Stimulated activated naive B cell treated with anti-CD40 and anti-IgM and Interleukin-4, amounts not matched to agents 10 μg/mL and 1 μg/mL and 100 μg/mL, for 72 hours (primary cell): ENCODE results near the gene KRTAP2-2.
"Not testable (repeated sequence)": the region's sequence is repeated elsewhere in the genome, so short reads cannot be mapped to it uniquely, and the experiment has no call there.

ENCODE experiments used
- ATAC-seq, 2 donors: fragments of 150-1000 bp; cut with Tn5 transposase; replicated peaks; 2 replicates each; pipeline ENCODE4 v1.10.0; 2021; ENCODE audit warnings: moderate library complexity in 1 of 2
- DNase-seq: peaks from one replicate; pipeline ENCODE4 v3.0.0; 2021
- H3K27ac Mint-ChIP-seq: one replicate; pipeline ENCODE4 v1.8.0; 2022; ENCODE audit warnings: mild to moderate bottlenecking, mixed read lengths
- H3K27me3 Mint-ChIP-seq, 2 donors: one replicate each; pipeline ENCODE4 v1.8.0; 2022; ENCODE audit warnings: mixed read lengths in 2 of 2
- H3K36me3 Mint-ChIP-seq, 2 donors: one replicate each; pipeline ENCODE4 v1.8.0; 2022; ENCODE audit warnings: mixed read lengths in 2 of 2, mild to moderate bottlenecking in 1 of 2
- H3K4me1 Mint-ChIP-seq, 2 donors: one replicate each; pipeline ENCODE4 v1.8.0; 2022; ENCODE audit warnings: mixed read lengths in 2 of 2, mild to moderate bottlenecking in 1 of 2
- H3K4me3 Mint-ChIP-seq, 2 donors: one replicate each; pipeline ENCODE4 v1.8.0; 2022; ENCODE audit warnings: mild to moderate bottlenecking in 2 of 2, mixed read lengths in 2 of 2, moderate library complexity in 1 of 2
- H3K9me3 Mint-ChIP-seq, 2 donors: one replicate each; pipeline ENCODE4 v1.8.0; 2022; ENCODE audit warnings: mixed read lengths in 2 of 2, mild to moderate bottlenecking in 1 of 2

The KRTAP2-2 gene

DNA sequence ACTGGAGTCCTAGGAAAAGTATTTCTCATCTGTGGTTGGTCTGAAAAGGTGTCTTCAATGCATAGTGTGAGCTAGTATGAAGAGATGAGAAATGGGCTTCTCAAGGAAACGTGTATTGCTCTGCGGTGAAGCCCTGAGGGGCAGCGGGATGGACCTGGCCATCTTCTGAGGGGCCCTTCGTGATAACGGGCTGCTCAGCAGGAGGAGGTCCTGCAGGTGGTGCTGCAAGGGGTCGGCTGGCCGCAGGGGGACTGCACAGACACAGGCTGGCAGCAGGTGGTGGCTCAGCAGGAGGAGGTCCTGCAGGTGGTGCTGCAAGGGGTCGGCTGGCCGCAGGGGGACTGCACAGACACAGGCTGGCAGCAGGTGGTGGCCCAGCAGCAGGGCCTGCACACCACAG lies 474 bp downstream of the KRTAP2-2 start:
- H3K4me3 Mint-ChIP-seq, H3K4me1 Mint-ChIP-seq, H3K9me3 Mint-ChIP-seq, H3K27ac Mint-ChIP-seq, H3K36me3 Mint-ChIP-seq, DNase-seq, ATAC-seq: not testable (repeated sequence)
- H3K27me3 Mint-ChIP-seq = peaks cover 16 to 23% of the 10 kb centered on the region in 2 donors

DNA sequence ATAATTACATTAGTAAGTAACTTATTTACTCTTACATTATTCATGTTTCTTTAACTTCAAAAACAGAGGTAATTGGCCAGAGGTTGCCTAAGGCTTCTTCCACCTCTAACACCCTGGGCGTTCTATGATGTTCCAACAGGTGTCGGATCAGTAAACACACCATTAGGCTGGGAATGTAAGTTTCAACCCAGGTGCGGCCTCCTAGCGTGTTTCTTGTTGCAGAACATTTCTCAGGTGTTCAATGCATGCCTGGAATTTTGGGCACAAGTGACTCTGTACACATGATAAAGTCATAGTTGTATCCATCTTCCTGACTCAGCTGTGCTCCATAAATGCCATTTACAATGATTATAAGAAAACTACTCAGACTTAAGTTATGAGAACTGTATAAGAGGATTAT lies 1.0 kb downstream of the KRTAP2-2 start:
- Mint-ChIP-seq H3K36me3 (no peaks in the 10 kb centered on the region), H3K27me3 (peaks cover 11 to 18% of the 10 kb centered on the region in 2 donors), H3K4me3 (no peak overlapping the region), H3K9me3 (peaks cover 7% of the 10 kb centered on the region in 2 donors), H3K27ac (no peak overlapping the region), H3K4me1 (peaks cover 0 to 1% of the 10 kb centered on the region in 2 donors)
- DNase-seq (no peak), ATAC-seq (no peak)

DNA sequence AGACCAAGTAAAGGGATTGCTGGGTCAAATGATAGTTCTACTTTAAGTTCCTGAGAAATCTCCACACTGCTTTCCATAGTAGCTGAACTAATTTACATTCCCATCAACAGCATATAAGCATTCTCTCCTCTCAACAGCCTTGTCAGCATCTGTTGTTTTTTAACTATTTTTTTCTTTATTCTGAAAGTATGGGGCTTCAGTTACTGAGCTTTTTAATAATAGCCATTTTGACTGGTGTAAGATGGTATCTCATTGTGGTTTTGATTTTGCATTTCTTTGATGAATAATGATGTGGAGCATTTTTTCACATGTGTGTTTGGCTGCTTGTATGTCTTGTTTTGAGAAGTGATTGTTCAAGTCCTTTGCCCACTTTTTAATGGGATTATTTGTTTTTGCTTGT lies 2.5 kb downstream of the KRTAP2-2 start:
- Mint-ChIP-seq H3K9me3 (peaks cover 5% of the 10 kb centered on the region in 2 donors), H3K4me3 (no peak overlapping the region), H3K27ac (no peak overlapping the region), H3K36me3 (no peaks in the 10 kb centered on the region), H3K4me1 (peaks cover 0 to 3% of the 10 kb centered on the region in 2 donors), H3K27me3 (peaks cover 8 to 14% of the 10 kb centered on the region in 2 donors)
- DNase-seq = no peak
- no peak for ATAC-seq

DNA sequence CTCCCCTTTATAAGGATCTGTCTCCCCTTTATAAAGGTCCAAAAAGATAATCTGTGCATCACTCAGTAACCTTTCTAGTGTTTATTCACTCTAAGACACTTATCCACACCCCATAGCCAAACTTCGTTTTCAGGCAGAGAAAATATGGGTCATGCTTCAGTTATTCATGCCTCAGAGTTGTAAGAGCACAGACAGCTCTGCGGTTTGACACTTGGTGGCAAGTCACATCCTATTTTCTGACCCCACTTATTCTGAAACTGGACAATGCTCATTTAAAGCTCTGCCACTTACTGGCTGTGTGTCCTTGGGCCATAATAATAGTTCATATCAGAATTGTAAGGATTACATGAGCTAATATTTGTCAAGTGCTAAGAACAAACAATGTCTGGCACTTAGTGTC lies 5.9 kb downstream of the KRTAP2-2 start:
- Mint-ChIP-seq H3K4me1 (peaks cover 0 to 3% of the 10 kb centered on the region in 2 donors), H3K4me3 (no peak overlapping the region), H3K36me3 (no peaks in the 10 kb centered on the region), H3K27me3 (peaks cover 20 to 21% of the 10 kb centered on the region in 2 donors), H3K27ac (no peak overlapping the region), H3K9me3 (peaks cover 4% of the 10 kb centered on the region in 2 donors)
- DNase-seq (no peak), ATAC-seq (no peak)

DNA sequence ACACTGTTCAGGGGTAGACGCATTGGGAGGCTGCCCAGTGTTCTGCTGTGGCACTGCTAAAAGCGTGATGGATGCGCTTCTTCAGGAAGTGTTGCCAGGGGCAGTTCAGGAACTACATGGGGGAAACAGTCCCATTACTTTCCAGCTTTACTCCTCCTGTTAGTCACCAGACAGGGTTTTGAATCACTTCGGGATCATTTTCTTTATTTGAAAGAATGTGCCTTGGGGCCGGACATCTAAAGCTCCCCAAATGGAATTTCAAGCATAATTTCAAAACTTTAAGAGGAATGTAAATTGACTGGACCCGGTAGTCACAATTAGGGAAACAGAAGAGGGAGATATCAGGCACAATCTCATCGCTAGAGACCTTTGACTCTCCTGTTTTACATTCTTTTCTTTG lies 6.6 kb downstream of the KRTAP2-2 start:
- ATAC-seq = no peak
- Mint-ChIP-seq H3K4me1 (peaks cover 0 to 3% of the 10 kb centered on the region in 2 donors), H3K9me3 (peaks cover 5% of the 10 kb centered on the region in 2 donors), H3K27ac (no peak overlapping the region), H3K36me3 (no peaks in the 10 kb centered on the region), H3K4me3 (no peak overlapping the region), H3K27me3 (peaks cover 18 to 25% of the 10 kb centered on the region in 2 donors)
- no peak for DNase-seq

DNA sequence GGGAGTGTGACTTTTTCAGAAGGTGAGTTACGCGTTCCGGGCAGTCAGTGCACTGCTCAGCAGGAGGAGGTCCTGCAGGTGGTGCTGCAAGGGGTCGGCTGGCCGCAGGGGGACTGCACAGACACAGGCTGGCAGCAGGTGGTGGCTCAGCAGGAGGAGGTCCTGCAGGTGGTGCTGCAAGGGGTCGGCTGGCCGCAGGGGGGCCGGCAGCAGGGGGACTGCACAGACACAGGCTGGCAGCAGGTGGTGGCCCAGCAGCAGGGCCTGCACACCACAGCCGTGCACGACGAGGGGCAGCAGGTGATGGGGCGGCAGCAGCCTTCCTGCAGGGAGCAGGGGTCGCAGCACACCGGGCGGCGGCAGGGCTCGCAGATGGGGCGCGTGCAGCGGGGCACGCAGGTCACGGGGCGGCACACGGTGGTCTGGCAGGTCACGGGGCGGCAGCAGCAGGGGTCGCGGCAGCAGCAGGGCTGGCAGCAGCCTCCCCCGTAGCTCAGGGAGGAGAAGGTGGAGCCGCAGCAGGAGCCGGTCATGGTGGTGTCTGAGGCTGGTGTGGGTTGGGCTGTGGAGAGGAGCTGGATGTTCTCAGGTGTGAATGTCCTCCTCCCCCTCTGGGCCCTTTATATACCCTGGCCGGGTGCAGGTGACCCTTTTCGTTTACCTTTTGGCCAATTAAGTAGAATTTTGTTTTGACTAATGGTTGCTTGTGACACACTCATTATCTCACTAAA lies 8.1 kb downstream of the KRTAP2-2 start, which contains the start of gene KRTAP2-1:
TSS of gene KRTAP2-1 (minus strand) at position 582 of the 731 bp plus-strand sequence. CDS start at position 533, 49 bp downstream.
- not testable (repeated sequence) for DNase-seq, H3K4me3 Mint-ChIP-seq, H3K36me3 Mint-ChIP-seq, H3K27ac Mint-ChIP-seq, ATAC-seq, H3K4me1 Mint-ChIP-seq
- Mint-ChIP-seq H3K27me3 (peaks cover 20 to 28% of the 10 kb centered on the region in 2 donors), H3K9me3 (peaks cover 4 to 12% of the 10 kb centered on the region in 2 donors)

DNA sequence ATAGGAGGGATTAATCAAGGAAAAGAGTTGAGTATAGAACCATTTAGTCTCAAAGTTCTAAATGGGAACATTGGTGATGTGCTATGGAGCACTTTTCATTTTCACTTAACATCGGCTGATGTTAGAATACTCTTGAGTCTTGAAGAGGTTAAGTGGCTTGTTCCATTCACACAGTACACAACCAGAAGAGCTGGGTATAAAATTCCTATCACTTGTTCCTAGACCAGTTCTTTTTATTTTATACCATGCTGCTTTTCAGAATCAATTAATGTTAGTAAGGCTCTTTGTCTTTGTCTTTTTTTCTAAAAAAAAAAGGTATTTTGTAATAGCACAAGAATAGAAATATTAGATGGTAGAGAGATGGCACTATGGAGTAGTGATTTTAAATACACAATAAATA lies 12.1 kb downstream of the KRTAP2-2 start:
- Mint-ChIP-seq H3K36me3 (no peaks in the 10 kb centered on the region), H3K9me3 (peaks cover 4 to 12% of the 10 kb centered on the region in 2 donors), H3K27me3 (peaks cover 22 to 25% of the 10 kb centered on the region in 2 donors), H3K27ac (no peak overlapping the region), H3K4me1 (no peaks in the 10 kb centered on the region), H3K4me3 (no peak overlapping the region)
- DNase-seq (no peak), ATAC-seq (no peak)

DNA sequence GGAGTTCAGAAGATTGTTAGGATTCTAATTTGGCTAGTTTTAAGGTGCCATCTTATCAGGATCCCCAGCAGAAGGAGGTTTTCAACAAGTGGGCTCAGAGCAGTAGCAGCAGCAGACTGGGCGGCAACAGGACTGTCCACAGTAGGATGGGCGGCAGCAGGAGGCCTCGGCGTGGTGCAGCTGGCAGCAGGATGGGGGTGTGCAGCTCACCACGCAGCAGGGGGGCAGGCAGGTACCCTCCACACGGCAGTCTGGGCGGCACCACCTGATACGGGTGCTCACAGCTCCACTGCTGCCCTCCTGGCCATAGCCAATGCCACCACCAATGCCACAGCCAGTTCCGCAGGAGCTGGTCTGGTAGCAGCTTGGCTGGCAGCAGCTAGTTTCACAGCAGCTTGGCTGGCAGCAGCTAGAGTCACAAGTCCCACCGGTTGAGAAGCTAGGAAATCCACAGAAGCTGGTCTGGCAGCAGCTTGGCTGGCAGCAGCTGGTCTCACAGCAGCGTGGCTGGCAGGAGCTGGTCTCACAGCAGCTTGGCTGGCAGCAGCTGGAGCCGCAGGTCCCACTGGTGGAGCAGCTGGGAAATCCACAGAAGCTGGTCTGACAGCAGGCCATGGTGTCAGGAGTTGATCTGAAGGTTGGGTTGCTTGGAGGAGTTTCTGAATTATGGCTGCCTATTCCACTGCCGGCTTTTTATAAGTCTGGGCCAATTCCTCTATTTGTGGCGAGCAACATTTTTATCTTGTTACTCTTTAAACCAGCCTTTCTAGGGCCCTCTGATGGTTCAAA lies 14.1 kb downstream of the KRTAP2-2 start, which contains the start of gene KRTAP1-1:
TSS of gene KRTAP1-1 (minus strand) at position 668 of the 789 bp plus-strand sequence. CDS start at position 615, 53 bp downstream.
- peaks cover 4 to 12% of the 10 kb centered on the region in 2 donors for H3K9me3 Mint-ChIP-seq
- not testable (repeated sequence) for H3K4me1 Mint-ChIP-seq, H3K27ac Mint-ChIP-seq, DNase-seq, ATAC-seq, H3K36me3 Mint-ChIP-seq, H3K4me3 Mint-ChIP-seq
- peaks cover 15 to 26% of the 10 kb centered on the region in 2 donors for H3K27me3 Mint-ChIP-seq

DNA sequence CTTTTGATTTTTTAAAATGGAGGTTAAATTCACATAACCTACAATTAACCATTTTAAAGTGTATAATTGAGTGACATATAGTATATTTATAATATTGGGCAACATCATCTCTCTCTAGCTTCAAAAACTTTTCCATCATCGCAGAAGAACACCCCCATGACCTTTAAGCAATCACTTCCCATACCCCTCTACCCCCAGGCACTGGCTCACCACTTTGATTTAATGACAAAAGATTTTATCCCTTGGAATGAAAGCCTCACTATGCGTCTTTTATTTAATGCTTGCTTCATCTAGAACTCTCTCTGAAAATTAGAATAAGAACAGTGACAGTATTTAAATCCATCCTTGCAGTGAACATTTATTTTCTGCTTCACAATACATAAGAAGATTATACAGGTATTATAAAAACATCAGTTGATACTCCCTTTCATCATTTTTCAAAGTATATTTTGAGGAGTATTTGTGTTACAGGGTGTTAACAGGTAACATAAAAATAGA lies 17.1 kb downstream of the KRTAP2-2 start:
- ATAC-seq = no peak
- Mint-ChIP-seq H3K27ac (no peak overlapping the region), H3K4me3 (no peak overlapping the region), H3K27me3 (peaks cover 0 to 19% of the 10 kb centered on the region in 2 donors), H3K36me3 (no peaks in the 10 kb centered on the region), H3K9me3 (peaks cover 0 to 7% of the 10 kb centered on the region in 2 donors), H3K4me1 (no peaks in the 10 kb centered on the region)
- no peak for DNase-seq

DNA sequence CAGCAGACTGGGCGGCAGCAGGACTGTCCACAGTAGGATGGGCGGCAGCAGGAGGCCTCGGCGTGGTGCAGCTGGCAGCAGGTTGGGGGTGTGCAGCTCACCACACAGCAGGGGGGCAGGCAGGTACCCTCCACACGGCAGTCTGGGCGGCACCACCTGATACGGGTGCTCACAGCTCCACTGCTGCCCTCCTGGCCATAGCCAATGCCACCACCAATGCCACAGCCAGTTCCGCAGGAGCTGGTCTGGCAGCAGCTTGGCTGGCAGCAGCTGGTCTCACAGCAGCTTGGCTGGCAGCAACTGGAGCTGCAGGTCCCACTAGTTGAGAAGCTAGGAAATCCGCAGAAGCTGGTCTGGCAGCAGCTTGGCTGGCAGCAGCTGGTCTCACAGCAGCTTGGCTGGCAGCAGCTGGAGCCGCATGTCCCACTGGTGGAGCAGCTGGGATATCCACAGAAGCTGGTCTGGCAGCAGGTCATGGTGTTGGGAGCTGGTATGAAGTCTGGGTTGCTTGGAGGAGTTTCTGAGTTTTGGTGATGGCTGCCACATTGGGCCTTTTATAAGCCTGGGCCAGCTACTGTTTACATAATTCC lies 20.6 kb downstream of the KRTAP2-2 start, which contains the start of gene KRTAP1-3:
TSS of gene KRTAP1-3 (minus strand) at position 529 of the 590 bp plus-strand sequence. CDS start at position 476, 53 bp downstream.
- not testable (repeated sequence) for H3K4me1 Mint-ChIP-seq, ATAC-seq, H3K9me3 Mint-ChIP-seq, DNase-seq, H3K4me3 Mint-ChIP-seq, H3K36me3 Mint-ChIP-seq, H3K27ac Mint-ChIP-seq
- peaks cover 6 to 12% of the 10 kb centered on the region in 2 donors for H3K27me3 Mint-ChIP-seq

DNA sequence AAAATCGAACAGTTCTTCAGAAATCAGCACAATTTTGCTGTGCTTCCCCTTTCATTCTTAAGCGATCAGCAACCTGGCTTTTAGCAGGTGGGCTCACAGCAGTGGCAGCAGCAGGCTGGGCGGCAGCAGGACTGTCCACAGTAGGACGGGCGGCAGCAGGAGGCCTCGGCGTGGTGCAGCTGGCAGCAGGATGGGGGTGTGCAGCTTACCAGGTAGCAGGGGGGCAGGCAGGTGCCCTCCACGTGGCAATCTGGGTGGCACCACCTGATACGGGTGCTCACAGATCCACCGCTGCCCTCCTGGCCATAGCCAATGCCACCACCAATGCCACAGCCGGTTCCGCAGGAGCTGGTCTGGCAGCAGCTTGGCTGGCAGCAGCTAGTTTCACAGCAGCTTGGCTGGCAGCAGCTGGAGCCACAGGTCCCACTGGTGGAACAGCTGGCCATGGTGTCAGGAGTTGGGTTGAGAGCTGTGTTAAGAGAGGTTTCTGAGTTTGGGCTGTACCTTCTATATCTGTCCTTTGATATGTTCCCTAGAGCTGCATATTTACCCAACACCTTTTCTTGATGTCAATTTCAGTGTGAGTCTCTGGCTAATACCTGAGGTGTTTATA lies 25.3 kb downstream of the KRTAP2-2 start, which contains the start of gene KRTAP1-4:
TSS of gene KRTAP1-4 (minus strand) at position 563 of the 613 bp plus-strand sequence. CDS start at position 446, 117 bp downstream.
- peaks cover 18 to 21% of the 10 kb centered on the region in 2 donors for H3K27me3 Mint-ChIP-seq
- no peak for ATAC-seq

DNA sequence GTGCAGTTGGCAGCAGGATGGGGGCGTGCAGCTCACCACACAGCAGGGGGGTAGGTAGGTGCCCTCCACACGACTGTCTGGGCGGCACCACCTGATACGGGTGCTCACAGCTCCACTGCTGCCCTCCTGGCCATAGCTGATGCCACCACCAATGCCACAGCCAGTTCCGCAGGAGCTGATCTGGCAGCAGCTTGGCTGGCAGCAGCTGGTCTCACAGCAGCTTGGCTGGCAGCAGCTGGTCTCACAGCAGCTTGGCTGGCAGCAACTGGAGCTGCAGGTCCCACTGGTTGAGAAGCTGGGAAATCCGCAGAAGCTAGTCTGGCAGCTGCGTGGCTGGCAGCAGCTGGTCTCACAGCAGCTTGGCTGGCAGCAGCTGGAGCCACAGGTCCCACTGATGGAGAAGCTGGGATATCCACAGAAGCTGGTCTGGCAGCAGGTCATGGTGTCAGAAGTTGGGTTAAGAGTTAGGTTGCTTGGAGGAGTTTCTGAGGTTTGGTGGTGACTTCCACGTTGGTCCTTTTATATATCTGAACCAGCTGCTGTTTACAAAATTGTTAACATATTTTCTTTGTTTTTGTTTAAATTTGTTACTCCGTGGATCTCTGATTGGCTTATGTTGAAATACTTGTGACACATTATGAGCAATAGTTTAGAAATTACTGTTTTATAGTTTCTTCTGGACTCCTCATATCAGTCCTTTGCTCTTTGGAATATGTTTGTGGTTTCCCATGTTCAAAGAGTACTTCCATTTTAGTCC lies 28.1 kb downstream of the KRTAP2-2 start, which contains the start of gene KRTAP1-5:
TSS of gene KRTAP1-5 (minus strand) at position 494 of the 757 bp plus-strand sequence. CDS start at position 441, 53 bp downstream.
- Mint-ChIP-seq H3K9me3 (no peaks in the 10 kb centered on the region), H3K27me3 (peaks cover 20 to 21% of the 10 kb centered on the region in 2 donors), H3K36me3 (no peaks in the 10 kb centered on the region), H3K4me3 (no peak within 1 kb of the TSS), H3K4me1 (no peaks in the 10 kb centered on the region), H3K27ac (no peak within 1 kb of the TSS)
- ATAC-seq (no peak), DNase-seq (no peak)

More for the DNA sequence above, 25.3 kb downstream of the KRTAP2-2 start, which contains the start of gene KRTAP1-4:
- Mint-ChIP-seq H3K4me1 (no peaks in the 10 kb centered on the region), H3K9me3 (no peaks in the 10 kb centered on the region), H3K27ac (no peak within 1 kb of the TSS), H3K36me3 (no peaks in the 10 kb centered on the region), H3K4me3 (no peak within 1 kb of the TSS)
- no peak for DNase-seq

DNA sequence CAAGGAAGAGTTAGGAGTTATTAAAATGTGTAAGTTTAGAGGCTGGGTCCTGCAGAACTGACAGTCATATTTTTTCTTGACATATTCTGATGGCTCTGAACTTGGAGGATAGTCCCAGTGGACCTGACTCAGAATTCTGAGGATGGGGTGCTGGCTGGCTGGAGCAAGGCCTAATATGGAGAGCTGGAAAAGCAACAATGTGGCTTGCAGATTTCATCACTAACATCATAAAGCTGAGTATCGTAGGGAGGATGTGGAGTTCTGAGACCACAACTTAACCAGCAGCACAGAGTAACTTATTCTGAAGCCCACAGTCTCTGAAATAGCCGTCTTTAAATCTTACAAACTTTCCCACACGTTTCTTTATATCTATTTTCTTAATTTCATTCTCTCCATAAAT lies 30.3 kb downstream of the KRTAP2-2 start:
- peaks cover 0 to 4% of the 10 kb centered on the region in 2 donors for H3K36me3 Mint-ChIP-seq
- DNase-seq (no peak), ATAC-seq (no peak)
- peaks cover 20 to 21% of the 10 kb centered on the region in 2 donors for H3K27me3 Mint-ChIP-seq
- no peak overlapping the region for H3K4me3 Mint-ChIP-seq
- no peak overlapping the region for H3K27ac Mint-ChIP-seq
- no peaks in the 10 kb centered on the region for H3K4me1 Mint-ChIP-seq
- H3K9me3 Mint-ChIP-seq = peaks cover 4 to 5% of the 10 kb centered on the region in 2 donors
